ENCODE measurements around the gene PRG2. TPM values are rescaled to one million over a fixed set of nuclear protein-coding genes. Genes with fewer than 3 reads are reported as not detected.
"Not testable (repeated sequence)": the region's sequence is repeated elsewhere in the genome, so short reads cannot be mapped to it uniquely, and the experiment has no call there.

The PRG2 gene
- total RNA-seq, 1 donor from 2014 or later, result not detected

DNA sequence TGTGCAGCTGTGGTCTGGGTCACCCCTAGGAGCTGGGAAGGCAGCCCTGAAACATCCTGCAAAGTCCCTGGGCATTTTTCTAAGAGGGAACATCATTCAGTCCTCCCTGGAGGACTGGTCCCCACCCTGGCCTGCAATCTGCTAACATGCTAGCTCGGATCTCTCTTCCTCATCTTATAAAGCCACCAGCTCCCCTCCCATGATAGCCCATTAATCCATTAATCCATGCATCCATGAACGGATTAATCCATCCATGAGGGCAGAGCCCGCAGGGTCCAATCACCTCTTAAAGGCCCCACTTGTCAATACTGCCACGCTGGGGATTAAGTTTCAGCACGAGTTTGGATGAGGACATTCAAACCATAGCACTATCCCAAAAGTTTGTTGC, 21.6 kb downstream of the PRG2 start:
- DNase-seq (ENCODE audit: low read depth), result no peak
- TF ChIP-seq, protein P1, sequence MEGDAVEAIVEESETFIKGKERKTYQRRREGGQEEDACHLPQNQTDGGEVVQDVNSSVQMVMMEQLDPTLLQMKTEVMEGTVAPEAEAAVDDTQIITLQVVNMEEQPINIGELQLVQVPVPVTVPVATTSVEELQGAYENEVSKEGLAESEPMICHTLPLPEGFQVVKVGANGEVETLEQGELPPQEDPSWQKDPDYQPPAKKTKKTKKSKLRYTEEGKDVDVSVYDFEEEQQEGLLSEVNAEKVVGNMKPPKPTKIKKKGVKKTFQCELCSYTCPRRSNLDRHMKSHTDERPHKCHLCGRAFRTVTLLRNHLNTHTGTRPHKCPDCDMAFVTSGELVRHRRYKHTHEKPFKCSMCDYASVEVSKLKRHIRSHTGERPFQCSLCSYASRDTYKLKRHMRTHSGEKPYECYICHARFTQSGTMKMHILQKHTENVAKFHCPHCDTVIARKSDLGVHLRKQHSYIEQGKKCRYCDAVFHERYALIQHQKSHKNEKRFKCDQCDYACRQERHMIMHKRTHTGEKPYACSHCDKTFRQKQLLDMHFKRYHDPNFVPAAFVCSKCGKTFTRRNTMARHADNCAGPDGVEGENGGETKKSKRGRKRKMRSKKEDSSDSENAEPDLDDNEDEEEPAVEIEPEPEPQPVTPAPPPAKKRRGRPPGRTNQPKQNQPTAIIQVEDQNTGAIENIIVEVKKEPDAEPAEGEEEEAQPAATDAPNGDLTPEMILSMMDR (conservative IDR thresholded peaks at IDR 0.05; ENCODE audit: low read depth, low read length), result no peak
- H3K4me3 ChIP-seq (ENCODE audit: low read depth, low read length), result no peak overlapping the region

DNA sequence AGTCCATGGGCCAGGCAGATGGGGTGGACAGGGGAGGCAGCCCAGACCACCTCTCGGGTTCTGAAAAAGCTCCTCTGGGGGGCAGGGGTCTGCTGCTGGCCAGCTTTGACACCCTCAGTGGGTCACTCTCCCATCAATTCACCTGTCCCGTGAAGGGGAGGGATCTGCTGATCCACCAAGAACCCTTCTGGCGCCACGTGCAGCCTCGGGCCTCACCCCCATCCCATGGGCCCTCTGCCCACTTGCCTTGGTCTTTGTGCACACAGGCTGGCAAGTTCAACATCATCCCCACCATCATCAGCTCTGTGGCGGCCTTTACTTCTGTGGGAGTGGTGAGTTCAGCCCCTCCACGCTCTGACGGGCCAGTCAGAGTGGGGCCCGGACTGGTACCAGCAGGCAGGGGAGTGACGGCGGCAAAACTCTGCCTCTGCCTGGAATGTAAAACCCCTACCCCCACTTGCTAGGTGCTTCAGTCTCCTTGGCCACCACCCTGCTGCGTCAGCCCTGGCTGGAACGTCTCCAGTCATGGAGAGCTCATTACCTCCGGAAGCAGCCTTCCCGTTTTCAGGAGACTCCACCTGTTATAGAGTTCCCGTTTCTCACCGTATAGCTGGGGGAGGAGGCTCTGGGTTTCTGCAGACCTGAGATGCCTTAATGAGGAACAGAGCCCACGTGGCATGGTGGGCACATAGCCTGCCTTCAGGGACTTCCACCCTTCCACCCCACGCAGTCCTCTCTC, 22.2 kb downstream of the PRG2 start:
- TF ChIP-seq, protein P1 (conservative IDR thresholded peaks at IDR 0.05; ENCODE audit: low read depth, low read length), result no peak
- no peak for DNase-seq (ENCODE audit: low read depth)
- no peak overlapping the region for H3K4me3 ChIP-seq (ENCODE audit: low read depth, low read length)

DNA sequence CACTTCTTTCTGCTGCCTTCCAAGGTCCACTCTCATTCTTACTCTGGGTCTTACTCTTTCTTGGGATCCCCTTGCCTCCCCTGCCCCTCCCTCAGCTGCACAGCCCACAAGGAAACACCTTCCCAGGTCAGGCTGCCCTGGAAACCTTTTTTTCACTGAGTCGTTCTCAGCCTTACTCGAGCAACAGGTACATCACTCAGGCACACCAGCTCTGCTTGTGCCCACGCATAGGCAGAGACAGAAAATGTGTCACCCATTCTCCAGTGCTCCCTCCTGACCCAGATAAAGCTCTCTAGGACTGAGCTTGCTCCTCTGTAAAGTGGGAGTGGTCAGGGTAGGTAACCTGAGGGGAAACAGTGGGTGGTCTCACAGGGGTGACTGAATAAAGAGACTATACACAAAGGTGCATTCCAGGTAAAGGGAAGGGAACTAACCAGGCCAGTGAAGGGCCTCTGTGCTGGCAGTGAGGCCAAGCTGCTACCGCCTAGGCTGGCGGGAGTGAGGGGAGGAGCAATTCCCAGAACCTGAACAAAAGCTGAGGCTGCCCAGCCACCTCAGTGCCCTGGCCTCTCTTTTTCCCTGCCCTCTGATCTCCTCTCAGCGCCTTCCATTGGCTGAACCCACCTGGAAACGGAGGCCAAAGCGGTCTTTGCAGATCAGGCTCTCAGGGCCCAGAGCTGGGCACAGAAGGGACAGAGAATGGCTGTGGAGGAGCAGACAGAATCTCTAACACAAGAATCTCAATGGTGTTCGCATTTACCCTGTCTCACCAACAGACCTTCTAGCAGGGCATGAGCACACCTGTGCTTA, 25.4 kb downstream of the PRG2 start:
- TF ChIP-seq, protein P1 (conservative IDR thresholded peaks at IDR 0.05; ENCODE audit: low read depth, low read length), result no peak
- no peak overlapping the region for H3K4me3 ChIP-seq (ENCODE audit: low read depth, low read length)
- no peak for DNase-seq (ENCODE audit: low read depth)

DNA sequence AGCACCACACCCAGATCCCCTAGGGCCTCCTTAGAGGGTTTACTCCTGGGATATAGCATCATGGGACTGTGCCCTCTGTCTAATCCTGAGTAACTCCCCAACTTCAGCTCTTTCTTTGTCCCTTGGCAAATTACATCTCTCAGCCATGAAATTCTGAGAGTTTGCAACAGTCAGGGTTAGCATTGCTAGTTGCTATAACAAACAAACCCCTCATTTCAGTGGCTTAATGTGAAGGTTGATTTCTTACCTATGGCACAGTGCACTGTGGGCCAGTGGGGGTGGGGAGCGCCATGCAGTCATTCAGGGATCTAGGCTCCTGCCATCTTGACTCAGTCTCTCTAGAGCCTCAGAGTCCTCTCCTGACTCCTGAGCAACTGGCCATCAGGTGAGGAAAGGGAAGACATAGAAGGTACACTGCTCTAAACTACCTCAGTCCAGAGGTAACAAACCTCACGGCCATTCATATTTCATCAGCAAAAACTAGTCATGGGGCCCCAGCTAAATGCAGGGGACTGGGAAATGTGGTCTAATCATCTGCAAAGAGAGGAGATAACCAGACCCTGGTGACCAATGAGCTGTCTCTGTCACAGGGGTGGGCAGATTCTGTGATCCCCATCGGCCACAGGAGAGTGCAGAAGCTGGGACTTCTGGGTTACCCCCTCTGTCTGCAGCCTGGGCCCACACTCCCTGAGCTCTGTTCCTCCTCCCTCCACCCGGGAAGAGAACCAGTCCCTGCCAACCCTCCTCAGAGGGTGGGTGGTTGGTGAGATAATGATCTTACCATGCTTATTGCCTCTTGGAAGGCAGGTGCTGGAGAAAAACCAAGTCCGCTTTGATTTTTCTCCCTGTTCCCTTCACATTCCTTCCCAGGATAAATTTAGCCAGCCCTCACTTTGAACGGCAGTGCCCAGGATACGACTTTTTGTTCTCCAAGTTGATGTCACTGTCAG, 27.0 kb downstream of the PRG2 start:
- TF ChIP-seq, protein P1 (conservative IDR thresholded peaks at IDR 0.05; ENCODE audit: low read depth, low read length), result no peak
- no peak for DNase-seq (ENCODE audit: low read depth)
- H3K4me3 ChIP-seq (ENCODE audit: low read depth, low read length), result no peak overlapping the region

DNA sequence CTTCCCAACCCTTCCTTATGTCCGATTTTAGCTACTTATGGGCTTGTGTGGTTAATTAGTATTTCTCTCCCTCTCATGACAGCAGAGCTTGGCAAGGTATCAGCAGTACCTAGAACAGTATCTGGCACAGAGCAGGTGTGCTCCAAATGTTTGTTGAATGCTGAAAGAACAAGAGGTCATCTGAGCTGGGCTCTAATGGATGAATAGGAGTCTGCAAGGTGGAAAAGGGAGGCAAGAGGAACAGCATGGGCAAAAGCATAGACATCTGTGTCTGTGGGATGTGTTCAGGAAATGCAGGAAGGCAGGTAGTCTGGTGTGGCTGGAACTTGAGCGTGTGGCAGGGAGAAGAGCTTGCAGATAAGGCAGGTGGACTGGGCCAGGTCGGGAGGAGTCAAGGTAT, 28.5 kb downstream of the PRG2 start:
- TF ChIP-seq, protein P1 (conservative IDR thresholded peaks at IDR 0.05; ENCODE audit: low read depth, low read length), result no peak
- no peak overlapping the region for H3K4me3 ChIP-seq (ENCODE audit: low read depth, low read length)

DNA sequence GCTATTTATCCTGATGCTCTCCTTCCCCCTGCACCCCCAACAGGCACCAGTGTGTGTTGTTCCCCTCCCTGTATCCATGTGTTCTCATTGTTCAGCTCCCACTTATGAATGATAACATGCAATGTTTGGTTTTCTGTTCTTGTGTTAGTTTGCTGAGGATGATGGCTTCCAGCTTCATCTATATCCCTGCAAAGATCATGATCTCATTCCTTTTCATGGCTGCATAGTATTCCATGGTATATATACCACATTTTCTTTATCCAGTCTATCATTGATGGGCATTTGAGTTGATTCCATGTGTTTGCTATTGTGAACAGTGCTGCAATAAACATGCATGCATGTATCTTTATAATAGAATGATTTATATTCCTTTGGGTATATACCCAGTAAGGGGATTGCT, 29.0 kb downstream of the PRG2 start:
- not testable (repeated sequence) for DNase-seq (ENCODE audit: low read depth)

More for the DNA sequence above, 28.5 kb downstream of the PRG2 start:
- DNase-seq (ENCODE audit: low read depth), result no peak

DNA sequence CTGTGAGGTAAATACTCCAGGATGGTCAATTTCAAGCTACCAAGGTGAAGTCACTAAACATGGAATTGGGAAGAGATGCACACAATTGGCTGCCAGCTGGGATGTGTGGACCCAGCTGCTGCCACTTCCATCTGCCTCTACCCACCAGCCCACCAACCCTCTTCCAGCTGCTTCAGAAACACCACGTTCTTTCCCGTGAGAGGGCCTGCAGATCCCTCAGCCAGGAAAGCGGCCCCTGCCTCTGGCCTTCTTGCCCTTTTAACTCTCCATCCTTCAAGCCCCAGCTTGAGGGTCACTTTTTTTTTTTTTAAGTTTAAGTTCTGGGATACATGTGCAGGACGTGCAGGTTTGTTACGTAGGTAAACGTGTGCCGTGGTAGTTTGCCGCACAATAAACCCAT, 29.5 kb downstream of the PRG2 start:
- H3K4me3 ChIP-seq (ENCODE audit: low read depth, low read length), result no peak overlapping the region
- TF ChIP-seq, protein P1 (conservative IDR thresholded peaks at IDR 0.05; ENCODE audit: low read depth, low read length), result no peak
- DNase-seq (ENCODE audit: low read depth), result no peak

More for the DNA sequence above, 29.0 kb downstream of the PRG2 start:
- H3K4me3 ChIP-seq (ENCODE audit: low read depth, low read length), result not testable (repeated sequence)
